HG03558 (cell line): ENCODE measurements around the gene KCTD4.
"Not testable (repeated sequence)": the region's sequence is repeated elsewhere in the genome, so short reads cannot be mapped to it uniquely, and the experiment has no call there.

Experiments used
- ATAC-seq: cut with Tn5 transposase; IDR thresholded peaks from one replicate; pipeline ENCODE4 v1.9.1; 2021; ENCODE audit warnings: moderate number of reproducible peaks; ENCODE audit not compliant: unreplicated experiment; ENCODE audit errors: extremely low read depth

The KCTD4 gene

DNA sequence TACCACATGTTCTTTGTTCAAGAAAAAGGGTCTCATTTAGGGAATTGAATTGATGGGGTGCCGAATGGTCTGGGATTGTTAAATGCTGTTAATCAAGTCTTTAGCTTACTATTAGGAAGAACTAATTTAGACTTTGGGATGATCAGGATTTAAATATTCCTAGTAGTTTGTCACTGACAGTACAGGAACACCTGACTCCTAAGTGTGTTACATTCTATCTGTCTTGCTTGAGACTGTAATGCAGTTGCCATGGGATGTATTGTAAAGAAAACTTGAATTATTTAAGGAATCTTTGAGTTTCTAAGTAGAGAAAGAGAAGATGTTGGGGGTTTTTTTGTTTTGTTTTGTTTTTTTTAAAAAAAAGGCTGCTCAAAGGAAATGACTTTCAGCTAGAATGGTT is 17.8 kb upstream of the KCTD4 start:
- no peak for ATAC-seq

DNA sequence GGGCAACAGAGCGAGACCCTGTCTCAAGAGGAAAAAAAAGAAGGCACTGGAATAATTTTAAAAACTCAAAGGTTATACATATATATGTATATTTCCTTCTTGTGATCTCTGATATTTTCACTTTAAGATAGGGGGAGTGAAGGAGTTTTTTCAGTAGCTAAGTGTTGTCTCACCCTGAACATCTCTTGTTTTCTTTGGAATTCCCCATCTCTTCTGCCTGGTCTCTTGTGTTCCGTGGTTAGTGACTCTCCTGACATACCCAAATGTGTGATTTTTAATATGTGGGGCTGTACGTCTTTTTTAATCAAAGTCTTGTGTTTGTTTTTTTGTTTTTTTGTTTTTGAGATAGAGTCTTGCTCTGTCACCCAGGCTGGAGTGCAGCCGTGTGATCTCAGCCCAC is 15.3 kb upstream of the KCTD4 start:
- ATAC-seq: no peak

DNA sequence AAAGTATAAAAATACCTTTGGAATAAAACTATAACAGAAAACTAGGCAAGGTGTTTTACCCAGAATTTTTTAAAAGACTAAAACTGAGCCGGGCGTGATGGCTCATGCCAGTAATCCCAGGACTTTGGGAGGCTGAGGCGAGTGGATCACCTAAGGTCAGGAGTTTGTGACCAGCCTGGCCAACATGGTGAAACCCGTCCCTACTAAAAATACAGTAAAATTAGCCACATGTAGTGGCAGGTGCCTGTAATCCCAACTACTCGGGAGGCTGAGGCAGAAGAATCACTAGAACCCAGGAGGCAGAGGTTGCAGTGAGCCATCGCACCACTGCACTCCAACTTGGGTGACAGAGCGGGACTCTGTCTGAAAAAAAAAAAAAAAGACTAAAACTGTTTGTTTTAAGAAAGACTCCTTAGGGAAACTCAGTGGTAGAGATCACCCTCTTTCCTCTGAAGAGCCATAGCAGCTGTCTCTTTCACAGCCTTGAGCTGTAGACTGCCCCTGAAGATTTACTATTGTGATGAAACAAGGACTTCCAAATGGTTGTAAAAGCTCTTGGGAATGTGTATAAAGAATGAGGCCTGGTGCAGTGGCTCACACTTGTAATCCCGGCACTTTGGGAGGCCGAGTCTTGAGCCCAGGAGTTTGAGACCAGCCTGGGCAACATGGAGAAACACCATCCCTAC is 14.7 kb upstream of the KCTD4 start:
- ATAC-seq: no peak

DNA sequence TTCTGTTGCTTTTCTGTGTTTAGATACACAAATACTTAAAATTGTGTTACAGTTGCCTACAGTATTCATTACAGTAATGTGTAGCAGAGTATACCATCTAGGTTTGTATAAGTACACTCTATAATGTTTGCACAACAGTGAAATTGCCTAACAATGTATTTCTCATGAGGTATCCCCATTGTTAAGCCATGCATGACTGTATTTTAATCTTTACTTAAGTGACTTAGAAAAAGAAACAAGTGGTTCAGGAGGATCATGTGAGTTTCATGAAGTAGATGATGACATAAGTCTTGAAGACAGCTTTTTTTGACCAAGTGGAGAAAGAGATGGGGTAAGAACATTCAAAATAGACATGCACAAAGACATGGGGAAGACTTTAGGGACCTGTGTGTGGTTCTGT is 8.4 kb upstream of the KCTD4 start:
- no peak for ATAC-seq

DNA sequence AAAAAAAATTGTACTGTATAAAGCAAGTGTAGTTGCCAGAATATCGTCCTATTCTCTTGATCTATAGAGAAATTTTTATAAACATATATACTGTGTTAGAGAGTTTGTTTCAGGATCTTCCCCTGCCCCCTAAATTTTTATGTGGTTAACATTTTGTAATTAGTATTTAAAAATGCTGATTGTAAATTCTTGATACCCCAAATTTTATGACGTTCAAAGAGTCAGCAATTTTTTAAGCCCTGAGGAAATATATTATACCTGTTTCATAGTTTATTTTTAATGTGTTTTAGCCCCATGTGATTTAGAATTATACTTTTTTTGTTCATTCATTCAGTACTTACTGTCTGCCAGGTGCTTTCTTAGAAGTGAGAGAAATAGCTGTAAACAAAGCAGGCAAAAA is 7.3 kb upstream of the KCTD4 start:
- ATAC-seq: no peak

DNA sequence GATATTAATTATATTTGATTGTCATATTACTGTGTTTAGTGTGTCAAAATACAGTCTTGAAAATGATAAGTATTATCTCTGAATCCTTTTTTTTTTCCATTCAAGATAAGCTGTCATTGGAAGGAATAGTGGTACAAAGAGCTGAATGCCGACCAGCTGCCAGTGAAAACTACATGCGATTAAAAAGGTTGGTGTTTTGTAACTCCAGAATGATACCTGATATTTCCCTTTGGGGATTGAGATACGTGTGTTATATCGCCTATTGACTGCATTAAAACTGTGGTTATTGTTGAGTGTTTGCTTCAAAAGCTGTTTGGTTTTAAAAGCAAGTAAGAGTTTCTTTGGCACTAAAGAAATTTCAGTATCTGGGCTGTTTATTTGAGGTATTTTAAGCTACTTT is 6.5 kb upstream of the KCTD4 start:
- no peak for ATAC-seq

DNA sequence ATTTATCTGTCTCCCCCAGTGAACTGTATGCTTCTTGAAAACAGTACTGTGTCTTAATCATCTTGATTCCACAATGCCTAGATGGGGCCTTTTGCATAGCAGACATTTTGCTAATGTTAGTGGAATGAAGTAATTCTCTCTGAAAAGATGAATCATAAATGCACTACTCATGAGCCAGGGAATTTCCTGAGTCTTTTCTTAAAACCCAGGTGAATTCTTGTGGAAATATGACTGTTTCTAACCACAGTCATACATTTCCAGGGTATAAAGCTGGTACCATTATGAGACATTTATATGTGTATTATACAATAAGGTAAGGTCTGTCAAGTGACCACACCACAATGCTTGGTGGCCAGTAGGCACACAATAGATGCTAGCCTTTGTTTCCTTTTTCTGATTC is 5.5 kb upstream of the KCTD4 start:
- no peak for ATAC-seq

DNA sequence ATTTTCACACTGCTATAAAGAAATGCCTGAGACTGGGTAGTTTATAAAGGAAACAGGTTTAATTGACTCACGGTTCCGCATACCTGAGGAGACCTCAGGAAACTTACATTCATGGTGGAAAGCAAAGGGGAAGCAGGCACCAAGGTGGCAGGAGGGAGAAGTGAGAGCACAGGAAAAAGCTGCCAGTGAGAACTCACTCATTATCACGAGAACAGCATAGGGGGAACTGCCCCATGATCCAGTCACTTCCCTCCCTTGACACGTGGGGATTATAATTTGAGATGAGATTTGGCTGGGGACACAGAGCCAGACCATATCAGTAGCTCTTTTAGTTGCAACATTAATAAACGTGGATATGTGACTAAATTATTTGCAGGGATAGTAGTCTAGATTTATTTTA is 4.3 kb upstream of the KCTD4 start:
- no peak for ATAC-seq

DNA sequence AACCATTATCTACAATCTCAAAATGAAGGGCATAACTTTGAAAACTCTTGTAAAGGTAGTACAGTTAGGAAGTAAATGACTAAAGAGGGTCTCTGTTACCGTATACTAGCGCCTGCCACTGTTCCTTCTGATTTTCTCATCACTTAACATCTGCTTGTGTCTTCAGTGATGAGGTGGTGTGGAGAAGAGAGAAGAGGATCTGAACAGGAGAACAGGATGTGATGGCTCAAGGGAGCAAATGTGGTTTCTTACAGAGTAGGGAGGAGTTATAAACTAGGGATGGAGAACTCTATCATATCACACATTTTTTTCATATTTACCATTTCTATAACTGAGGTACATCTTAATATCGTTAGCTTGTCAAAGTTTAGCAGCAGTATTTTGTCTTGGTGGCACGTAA is 1.1 kb downstream of the KCTD4 start:
- no peak for ATAC-seq

DNA sequence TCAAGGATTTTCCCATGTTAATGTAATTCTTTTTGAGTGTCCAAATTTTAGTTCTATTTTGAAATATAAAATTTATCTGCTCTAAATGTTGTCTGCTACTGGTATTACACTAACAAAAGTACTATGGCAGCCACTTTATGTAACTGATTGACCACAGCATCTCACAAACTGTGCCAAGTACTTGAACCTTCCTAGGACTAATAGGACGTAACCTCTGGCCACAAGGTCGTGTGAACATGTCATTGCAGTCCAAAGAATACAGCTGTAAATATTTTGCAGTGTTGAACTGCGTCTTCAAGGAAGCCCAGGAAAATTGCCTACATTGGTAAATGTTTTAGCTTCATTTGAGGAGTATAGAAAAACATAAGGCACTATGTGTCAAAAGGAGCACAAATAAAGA is 1.9 kb downstream of the KCTD4 start:
- ATAC-seq: no peak

DNA sequence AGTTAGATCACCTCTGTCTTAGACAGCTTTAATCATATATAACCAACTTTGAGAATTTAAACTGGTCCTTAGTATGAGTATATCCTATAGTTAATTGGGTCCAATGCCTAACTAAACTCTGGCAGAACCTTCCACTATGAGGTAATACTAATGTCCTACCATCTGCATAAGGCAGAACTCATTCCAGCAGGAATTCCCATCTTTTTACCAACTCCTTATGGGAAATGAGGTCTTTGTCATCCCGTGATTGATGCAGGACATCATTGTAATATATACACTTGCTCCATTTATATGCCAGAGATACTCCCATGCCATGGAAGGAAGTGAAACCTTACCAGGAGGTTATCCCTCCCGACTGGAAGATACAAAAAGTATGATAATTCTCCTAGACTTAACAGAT is 2.8 kb downstream of the KCTD4 start:
- ATAC-seq: no peak

DNA sequence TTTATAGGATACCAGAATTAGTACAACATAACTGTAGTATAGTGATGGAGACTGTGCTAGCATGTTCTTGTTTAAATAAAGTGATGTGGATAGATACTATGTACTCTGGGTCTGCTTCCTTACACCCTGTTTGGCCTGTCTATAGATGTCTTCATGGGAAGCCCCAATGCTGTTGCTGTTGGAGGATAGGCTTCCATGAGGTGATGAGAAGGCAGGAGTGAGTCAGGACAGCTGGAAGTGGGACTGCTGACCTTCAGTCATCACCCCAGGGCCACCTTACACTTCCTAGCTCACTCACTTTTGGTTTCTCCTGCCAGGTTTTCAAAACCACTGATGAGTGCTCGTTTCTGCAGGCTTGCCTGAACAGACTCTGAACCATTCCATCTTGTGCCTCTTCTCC is 4.2 kb downstream of the KCTD4 start:
- ATAC-seq: no peak

DNA sequence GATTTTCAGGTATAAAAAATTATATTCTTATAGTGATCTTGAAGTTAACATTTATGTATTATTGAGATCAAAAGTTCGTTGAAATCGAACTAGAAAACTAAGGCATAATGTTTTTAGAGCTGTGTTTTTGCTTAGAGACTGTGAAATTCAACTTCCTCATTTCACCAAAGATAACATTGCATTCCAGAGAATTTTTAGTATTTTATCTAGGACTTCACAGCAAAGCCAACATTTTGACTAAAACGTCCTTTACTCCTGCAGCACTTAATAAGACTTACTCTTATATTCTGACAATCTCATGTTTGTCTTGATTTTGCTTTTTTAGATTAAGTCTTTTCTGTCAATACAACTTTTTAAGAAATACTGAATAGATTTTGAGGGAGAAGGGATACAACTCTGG is 4.7 kb downstream of the KCTD4 start:
- no peak for ATAC-seq

DNA sequence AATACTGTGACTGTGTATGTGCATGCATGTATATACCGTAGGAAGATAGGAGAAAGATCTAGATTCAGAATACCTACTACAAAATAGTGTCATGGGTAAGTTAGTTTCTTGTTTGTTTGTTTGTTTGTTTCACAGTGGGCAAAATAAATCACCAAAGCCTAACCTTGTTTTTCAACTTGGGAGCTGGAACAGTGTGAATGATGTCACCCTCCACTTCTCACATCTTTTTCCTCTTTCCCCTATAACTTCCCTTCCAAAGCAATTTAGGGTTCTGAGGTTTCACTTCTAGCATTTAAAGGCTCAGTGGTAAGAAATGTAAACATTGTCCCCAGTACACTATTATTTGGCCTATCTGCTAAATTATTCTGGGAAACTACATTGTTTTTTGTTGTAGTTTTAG is 5.4 kb downstream of the KCTD4 start:
- no peak for ATAC-seq

DNA sequence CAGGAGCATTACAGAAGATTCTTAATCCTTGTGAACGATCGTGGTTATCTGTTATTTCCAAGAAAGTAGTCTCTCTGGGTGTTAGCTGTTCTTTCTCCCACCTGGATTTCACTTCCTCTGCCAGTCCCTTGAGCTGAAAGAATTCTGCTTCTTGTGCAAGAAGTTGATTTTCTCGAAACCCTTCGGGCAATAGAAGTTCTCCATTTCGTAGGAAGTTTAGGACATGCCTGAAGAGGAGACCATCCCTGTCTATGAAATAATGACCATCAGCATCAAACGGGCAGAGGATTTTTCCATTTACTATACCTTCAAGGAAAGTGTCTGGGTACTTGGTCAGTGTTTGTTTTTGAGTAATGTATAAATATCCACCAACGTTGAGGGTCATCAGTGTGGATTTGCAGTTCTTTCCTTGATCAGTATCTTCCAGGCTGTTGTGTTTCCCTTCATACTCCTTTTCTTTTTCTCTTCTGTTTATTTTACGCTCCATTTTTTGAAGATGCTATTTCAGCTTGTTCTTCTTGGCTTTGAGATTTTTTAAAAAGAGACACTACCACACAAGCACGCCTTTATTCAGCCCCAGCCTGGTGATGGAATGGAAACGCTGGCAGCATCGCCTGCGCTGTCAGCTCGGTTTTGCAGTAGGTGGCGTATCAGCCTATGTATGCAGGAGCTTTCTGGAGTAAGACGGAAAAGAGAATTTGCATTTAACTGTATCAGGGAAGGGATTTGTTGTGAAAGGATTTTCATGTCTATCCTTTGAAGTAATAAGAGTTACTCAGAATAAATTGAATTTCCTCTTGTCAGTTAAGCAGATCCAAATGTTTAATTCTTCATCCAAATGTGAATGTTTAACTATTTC is 6.5 kb downstream of the KCTD4 start:
- no peak for ATAC-seq

DNA sequence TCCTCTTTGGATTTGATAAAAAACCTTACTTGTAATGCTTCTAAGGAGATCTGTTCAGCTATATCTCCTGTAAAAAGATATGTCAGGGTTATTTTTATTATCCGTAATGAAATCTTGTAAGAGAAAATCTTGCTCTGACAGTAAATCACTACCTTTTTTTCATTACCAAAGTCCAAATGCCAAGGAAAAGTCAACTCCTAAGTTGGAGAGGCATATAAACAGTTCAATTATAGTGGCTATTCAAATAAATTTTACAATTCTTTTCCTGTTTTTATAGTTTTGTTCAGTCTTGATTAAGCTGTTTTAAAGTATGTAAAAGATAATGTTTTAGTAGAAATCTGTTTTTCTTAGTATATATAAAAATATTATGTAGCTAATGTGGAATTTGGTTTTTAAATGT is 9.0 kb downstream of the KCTD4 start:
- no peak for ATAC-seq

DNA sequence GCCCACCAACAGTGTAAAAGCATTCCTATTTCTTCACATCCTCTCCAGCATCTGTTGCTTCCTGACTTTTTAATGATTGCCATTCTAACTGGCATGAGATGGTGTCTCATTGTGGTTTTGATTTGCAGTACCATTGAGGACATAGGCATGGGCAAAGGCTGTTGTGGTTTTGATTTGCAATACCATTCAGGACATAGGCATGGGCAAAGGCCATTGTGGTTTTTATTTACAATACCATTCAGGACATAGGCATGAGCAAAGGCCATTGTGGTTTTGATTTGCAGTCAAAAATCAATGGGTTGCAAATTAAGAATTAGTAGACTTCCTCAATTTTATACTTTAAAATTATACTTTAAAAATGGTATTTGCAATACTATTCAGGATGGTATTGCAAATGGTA is 11.3 kb downstream of the KCTD4 start:
- ATAC-seq: not testable (repeated sequence)

DNA sequence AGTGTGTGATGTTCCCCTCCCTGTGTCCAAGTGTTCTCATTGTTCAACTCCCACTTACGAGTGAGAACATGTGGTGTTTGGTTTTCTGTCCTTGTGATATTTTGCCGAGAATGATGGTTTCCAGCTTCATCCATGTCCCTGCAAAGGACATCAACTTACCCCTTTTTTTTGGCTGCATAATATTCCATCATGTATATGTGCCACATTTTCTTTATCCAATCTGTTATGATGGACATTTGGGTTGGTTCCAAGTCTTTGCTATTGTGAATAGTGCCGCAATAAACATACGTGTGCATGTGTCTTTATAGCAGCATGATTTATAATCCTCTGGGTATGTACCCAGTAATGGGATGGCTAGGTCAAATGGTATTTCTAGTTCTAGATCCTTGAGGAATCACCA is 11.8 kb downstream of the KCTD4 start:
- ATAC-seq: not testable (repeated sequence)

DNA sequence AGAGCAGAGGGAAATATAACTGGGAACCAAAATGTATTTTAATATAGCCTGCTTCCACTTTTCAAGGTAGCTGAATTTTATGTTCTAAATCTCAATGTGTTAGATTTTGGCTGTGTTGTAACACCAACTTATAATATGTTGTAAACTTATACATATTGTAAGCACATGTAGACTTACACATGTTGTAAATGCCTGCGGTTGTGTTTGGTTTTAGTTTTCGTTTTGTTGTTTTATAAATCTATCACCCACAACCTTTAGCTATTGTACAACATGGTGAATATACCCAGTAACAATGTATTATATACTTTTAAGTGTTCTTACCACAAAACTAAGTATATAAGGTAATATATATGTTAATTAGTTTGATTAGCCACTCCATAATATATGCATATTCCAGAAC is 15.6 kb downstream of the KCTD4 start:
- no peak for ATAC-seq

DNA sequence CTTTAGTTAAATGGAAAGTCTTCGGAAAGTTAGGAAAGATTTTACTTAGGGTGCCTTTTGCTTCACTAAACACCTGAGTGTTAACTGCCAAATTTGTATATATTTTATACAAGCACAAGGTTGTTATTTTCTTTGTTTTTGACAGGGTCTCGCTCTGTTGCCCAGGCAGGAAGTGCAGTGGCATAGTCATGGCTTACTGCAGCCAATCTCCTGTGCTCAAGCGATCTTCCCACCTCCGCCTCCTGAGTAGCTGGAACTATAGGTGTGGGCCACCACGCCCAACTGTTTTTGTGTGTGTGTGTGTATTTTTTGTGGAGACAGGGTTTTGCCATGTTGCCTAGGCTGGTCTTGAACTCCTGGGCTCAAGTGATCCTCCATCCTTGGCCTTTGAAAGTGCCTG is 16.2 kb downstream of the KCTD4 start:
- no peak for ATAC-seq

DNA sequence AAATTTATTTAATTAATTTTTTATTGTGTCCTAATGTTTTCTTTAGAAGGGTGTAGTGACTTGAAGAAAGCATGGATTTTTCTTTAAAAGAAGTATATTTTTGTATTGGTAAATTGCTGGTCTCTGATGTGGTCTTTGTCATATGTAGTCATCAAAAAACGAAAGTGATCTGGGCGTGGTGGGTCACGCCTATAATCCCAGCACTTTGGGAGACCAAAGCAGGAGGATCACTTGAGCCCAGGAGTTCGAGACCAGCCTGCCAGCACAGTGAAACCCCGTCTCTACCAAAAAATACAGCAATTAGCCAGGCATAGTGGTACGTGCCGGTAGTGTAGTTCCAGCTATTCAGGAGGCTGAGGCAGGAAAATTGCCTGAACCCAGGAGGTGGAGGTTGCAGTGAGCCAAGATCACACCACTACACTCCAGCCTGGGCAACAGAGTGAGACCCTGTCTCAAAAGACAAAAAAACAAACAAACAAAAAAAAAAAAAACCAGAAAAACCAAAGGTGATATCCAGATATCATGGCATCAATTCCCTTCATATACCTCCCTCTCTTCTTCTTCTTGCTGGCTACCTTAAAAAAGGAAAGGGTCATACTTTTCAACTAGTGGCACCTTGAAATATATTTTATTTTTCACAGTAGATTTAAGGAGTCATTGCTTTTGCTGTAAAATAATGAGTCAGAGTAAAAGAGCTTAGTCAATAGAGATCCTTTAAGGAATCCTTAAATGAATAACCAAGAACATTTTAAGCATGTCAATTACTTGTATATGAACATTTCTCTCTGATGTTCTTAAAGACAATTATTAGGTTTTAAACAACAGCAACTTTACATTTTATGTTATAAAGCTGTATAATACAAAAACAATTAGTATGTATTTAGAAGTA is 19.9 kb downstream of the KCTD4 start:
- ATAC-seq: no peak
